ENCODE results near the gene OR51M1.

DNA sequence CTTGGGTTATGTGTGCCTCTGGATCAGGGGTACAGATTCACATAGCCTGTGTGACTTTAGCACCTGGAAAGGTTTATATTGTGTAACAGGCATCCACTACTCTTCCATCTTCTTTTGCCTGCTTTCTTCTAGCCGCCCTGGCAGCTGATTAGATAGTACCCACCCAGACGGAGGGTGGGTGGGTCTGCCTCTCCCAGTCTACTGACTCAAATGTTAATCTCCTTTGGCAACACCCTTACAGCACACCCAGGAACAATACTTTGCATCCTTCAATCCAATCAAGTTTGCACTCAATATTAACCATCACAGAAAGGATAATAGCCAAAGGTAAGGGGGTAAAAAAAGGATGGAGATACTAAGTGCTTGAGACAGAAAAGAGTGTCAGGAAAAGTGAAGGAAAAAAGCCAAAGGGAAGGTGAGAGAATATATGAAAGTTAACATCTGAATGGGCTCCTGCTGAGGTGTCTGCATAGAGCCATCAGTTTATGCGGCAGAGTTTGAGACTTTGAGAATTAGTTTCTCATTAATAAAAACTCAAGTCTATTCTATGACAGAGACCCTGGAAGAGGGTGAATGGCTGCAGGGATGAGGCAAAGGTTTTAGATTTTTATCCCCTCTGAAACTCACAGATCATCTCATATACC is 34.9 kb upstream of the OR51M1 start:
- TF ChIP-seq, protein P1, sequence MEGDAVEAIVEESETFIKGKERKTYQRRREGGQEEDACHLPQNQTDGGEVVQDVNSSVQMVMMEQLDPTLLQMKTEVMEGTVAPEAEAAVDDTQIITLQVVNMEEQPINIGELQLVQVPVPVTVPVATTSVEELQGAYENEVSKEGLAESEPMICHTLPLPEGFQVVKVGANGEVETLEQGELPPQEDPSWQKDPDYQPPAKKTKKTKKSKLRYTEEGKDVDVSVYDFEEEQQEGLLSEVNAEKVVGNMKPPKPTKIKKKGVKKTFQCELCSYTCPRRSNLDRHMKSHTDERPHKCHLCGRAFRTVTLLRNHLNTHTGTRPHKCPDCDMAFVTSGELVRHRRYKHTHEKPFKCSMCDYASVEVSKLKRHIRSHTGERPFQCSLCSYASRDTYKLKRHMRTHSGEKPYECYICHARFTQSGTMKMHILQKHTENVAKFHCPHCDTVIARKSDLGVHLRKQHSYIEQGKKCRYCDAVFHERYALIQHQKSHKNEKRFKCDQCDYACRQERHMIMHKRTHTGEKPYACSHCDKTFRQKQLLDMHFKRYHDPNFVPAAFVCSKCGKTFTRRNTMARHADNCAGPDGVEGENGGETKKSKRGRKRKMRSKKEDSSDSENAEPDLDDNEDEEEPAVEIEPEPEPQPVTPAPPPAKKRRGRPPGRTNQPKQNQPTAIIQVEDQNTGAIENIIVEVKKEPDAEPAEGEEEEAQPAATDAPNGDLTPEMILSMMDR (IDR thresholded peaks at IDR 0.05), result no peak
- TF ChIP-seq POLR2A (IDR thresholded peaks at IDR 0.05), result no peak

Data from suprapubic skin (tissue), 3 donors.